ENCODE results near the gene CPNE9.
"Not testable (repeated sequence)": the region's sequence is repeated elsewhere in the genome, so short reads cannot be mapped to it uniquely, and the experiment has no call there.

The CPNE9 gene

DNA sequence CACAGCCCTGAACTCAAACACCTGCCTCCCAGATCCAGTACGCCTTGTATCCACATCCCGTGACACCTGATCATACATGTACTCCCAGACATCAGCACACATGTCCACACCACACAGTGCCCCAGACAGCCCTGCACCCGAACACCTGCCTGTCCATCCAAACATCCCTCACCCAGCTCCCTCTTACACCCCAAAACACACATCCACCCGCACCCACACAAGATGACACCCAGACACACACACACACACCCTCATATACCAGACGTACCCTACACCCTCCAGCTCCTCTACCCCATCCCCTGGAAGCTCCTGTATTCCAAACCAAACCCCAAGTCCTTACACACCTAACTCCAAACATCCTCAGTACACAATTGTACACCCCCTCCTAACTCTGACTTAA lies 65.4 kb downstream of the CPNE9 start:
- Histone ChIP-seq H3K4me3 (ENCODE audit: low read depth in 1 of 5, low read length in 5 of 5) (peak overlapping the region; percentile 69 to 84 (median 81)), H3K27me3 (ENCODE audit: control insufficient read depth in 5 of 5, insufficient read depth in 4 of 5, low read length in 5 of 5) (no peaks in the 10 kb centered on the region), H3K4me1 (ENCODE audit: control insufficient read depth in 5 of 5, insufficient read depth in 5 of 5, low read length in 5 of 5) (peaks cover 13 to 55% (median 49%) of the 10 kb centered on the region in 5 donors), H3K9ac (ENCODE audit: low read length in 5 of 5) (peak overlapping the region; percentile 77 to 91 (median 87)), H3K9me3 (ENCODE audit: control insufficient read depth in 5 of 5, low read length in 5 of 5) (no peaks in the 10 kb centered on the region), H3K27ac (ENCODE audit: low read depth, low read length) (peak overlapping the region; percentile 97), H3K36me3 (ENCODE audit: control insufficient read depth in 5 of 5, insufficient read depth in 5 of 5, low read length in 5 of 5) (peaks cover 2 to 17% (median 14%) of the 10 kb centered on the region in 5 donors)

DNA sequence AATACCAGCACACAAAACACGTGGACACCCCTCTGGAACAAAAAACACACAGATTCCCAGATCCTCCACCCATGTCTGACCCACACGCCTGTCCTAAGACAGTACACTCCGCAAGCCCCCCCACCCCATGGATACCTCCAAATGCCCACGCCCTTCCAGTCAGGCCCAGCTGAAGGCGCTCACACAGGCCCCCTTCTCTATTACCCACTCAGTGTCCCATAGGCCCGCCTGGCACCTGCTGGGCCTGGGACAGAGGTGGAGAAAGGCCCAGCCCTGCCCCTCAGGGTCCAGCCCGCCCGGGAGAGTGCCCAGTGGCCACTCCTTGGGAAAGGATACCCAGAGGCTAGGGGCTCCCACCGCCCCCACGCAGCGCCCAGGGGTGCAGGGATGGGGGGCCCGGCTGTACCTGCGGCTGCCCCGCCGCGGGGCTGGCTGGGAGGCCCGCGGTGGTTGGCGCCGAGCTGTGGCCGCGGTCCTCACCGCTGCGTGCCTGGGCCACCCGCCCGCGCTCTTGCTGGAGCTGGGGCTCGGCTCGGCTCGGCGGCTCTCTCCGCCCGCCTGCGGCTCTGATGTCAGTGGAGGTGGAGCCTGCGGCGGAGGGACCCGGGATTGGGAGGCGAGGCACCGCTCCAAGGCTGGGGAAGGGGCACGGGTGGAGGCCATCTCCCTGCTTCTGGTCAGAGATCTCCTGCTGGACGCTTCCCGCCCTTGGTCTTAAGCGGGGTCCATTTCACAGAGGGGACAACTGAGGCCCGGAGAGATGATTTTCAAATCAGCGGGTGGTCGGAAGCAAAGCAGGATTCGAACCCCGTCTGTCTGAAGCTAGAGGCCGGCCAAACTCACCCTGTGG lies 66.0 kb downstream of the CPNE9 start, which contains the start of gene CAMK1:
CAMK1 (minus strand) TSS at position 522 of the 850 bp plus-strand sequence. CDS start 2,198 bp downstream, outside the sequence.
- no peaks in the 10 kb centered on the region for H3K27me3 ChIP-seq (ENCODE audit: control insufficient read depth in 5 of 5, insufficient read depth in 4 of 5, low read length in 5 of 5)
- H3K9me3 ChIP-seq (ENCODE audit: control insufficient read depth in 5 of 5, low read length in 5 of 5) = no peaks in the 10 kb centered on the region
- H3K27ac ChIP-seq (ENCODE audit: low read depth, low read length) = peak within 1 kb of the TSS; percentile 97

DNA sequence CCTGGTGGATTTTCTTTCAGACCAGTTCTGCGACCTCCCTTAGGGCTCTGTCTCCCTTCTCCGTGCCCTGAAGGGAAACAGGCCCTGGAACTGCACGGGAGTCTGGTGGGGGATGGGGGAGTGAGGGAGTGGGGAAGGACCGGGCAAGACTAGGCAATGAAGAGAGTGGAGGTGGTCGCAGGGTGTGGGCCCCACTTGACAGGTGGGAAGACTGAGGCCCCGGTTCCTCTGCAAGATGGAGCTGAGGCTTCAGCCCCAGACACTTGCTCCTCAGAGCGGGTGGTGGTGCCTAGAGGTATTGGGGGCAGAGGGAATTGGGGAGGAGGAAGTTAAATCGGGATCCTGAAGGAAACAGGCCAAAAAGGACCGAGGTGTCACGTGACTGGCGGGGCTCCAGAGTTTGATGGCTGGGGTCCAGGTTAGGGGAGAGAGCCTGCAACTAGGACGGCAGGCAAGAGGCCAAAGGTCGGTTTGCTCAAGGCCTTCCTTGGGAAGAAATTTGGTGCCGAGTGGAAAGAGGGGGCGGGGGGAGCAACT lies 66.7 kb downstream of the CPNE9 start:
- Histone ChIP-seq H3K4me1 (ENCODE audit: control insufficient read depth in 5 of 5, insufficient read depth in 5 of 5, low read length in 5 of 5) (peaks cover 13 to 55% (median 49%) of the 10 kb centered on the region in 5 donors), H3K4me3 (ENCODE audit: low read depth in 1 of 5, low read length in 5 of 5) (peak overlapping the region; percentile 69 to 84 (median 81)), H3K27ac (ENCODE audit: low read depth, low read length) (peak overlapping the region; percentile 97), H3K36me3 (ENCODE audit: control insufficient read depth in 5 of 5, insufficient read depth in 5 of 5, low read length in 5 of 5) (peaks cover under 1 to 12% (median 9%) of the 10 kb centered on the region in 5 donors), H3K9ac (ENCODE audit: low read length in 5 of 5) (peak overlapping the region; percentile 63 to 91 (median 87)), H3K27me3 (ENCODE audit: control insufficient read depth in 5 of 5, insufficient read depth in 4 of 5, low read length in 5 of 5) (no peaks in the 10 kb centered on the region), H3K9me3 (ENCODE audit: control insufficient read depth in 5 of 5, low read length in 5 of 5) (no peaks in the 10 kb centered on the region)

More for the DNA sequence above, 66.0 kb downstream of the CPNE9 start, which contains the start of gene CAMK1:
- peaks cover 13 to 55% (median 49%) of the 10 kb centered on the region in 5 donors for H3K4me1 ChIP-seq (ENCODE audit: control insufficient read depth in 5 of 5, insufficient read depth in 5 of 5, low read length in 5 of 5)
- peak within 1 kb of the TSS; percentile 69 to 84 (median 81) for H3K4me3 ChIP-seq (ENCODE audit: low read depth in 1 of 5, low read length in 5 of 5)
- peaks cover 2 to 14% (median 12%) of the 10 kb centered on the region in 5 donors for H3K36me3 ChIP-seq (ENCODE audit: control insufficient read depth in 5 of 5, insufficient read depth in 5 of 5, low read length in 5 of 5)
- peak within 1 kb of the TSS; percentile 77 to 91 (median 87) for H3K9ac ChIP-seq (ENCODE audit: low read length in 5 of 5)

DNA sequence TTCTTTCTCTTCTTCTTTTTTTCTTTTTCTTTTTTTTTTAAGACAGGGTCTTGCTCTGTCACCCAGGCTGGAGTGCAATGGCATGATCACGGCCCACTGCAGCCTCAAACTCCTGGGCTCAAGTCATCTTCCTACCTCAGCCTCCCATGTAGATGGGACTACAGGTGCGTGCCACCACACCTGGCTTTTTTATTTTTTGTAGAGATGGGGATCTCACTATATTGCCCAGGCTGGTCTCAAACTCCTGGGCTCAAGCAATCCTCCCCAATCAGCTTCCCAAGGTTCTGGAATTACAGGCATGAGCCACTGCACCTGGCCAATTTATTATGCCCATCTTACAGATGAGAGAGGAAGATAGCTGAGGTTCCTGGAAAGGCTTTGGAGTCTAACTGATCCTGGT lies 67.4 kb downstream of the CPNE9 start:
- not testable (repeated sequence) for H3K27me3 ChIP-seq (ENCODE audit: control insufficient read depth in 5 of 5, insufficient read depth in 4 of 5, low read length in 5 of 5); H3K36me3 ChIP-seq (ENCODE audit: control insufficient read depth in 5 of 5, insufficient read depth in 5 of 5, low read length in 5 of 5); H3K9ac ChIP-seq (ENCODE audit: low read length in 5 of 5); H3K9me3 ChIP-seq (ENCODE audit: control insufficient read depth in 5 of 5, low read length in 5 of 5); H3K4me3 ChIP-seq (ENCODE audit: low read depth in 1 of 5, low read length in 5 of 5)
- Histone ChIP-seq H3K27ac (ENCODE audit: low read depth, low read length) (peak overlapping the region; percentile 97), H3K4me1 (ENCODE audit: control insufficient read depth in 5 of 5, insufficient read depth in 5 of 5, low read length in 5 of 5) (peaks cover 13 to 55% (median 48%) of the 10 kb centered on the region in 5 donors)

DNA sequence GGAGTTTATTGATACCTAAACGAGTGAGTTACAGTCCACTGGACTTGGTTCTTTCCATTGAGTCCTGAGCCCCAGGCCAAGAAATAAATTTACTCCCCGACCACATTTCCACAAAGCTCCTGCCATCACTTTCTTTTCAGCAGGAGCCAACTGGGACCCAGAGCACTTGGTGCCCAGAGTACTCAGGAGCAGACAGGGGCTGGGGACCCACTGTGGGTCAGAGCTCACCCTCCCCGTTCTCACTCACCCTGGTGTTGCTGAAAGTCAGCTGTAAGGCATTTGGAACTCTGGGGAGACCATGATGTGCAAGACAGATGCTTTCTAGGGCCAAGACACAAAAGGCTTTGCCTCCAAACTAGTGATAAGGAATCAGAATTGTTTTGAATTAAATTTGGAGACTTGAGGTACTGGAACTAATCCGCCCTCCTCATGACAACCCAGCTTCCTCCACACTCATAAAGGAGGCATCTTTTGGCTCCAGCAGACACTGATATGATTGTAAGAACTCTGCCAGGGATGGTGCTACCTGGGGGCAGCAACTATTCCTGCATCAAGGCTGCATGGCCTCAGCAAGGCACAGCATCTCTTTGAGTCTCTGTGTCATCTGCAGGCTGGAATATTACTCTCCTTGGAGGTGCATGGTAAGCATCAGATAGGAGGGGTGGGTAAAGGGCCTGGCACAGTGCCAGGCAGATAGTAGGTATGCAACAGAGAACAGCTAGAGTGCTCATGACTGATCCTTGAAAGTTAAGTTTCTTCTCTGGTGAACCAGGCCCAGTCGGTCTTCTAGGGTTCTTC lies 73.5 kb downstream of the CPNE9 start:
- peaks cover 2 to 52% (median 27%) of the 10 kb centered on the region in 5 donors for H3K4me1 ChIP-seq (ENCODE audit: control insufficient read depth in 5 of 5, insufficient read depth in 5 of 5, low read length in 5 of 5)

DNA sequence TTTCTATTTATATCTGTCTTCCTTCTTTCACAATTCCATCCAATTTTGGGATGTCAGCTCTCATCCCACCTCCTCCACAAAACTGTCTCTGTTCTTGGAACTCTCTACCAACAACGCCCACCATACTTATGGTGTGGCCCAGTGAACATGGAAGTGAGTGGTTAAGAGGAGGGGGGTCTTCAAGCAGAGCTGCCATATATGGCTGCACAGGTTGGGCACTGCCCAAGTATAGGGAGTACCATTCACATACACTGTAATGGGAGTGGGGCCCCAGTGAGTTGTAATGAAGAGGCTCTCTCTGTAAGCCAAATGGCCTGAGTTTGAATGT lies 74.0 kb downstream of the CPNE9 start:
- Histone ChIP-seq H3K27ac (ENCODE audit: low read depth, low read length) (no peak overlapping the region), H3K4me1 (ENCODE audit: control insufficient read depth in 5 of 5, insufficient read depth in 5 of 5, low read length in 5 of 5) (peaks cover 2 to 52% (median 26%) of the 10 kb centered on the region in 5 donors)

More for the DNA sequence above, 73.5 kb downstream of the CPNE9 start:
- H3K36me3 ChIP-seq (ENCODE audit: control insufficient read depth in 5 of 5, insufficient read depth in 5 of 5, low read length in 5 of 5) = peaks cover under 1 to 20% (median 18%) of the 10 kb centered on the region in 5 donors
- no peak overlapping the region for H3K9ac ChIP-seq (ENCODE audit: low read length in 5 of 5)
- H3K27me3 ChIP-seq (ENCODE audit: control insufficient read depth in 5 of 5, insufficient read depth in 4 of 5, low read length in 5 of 5) = no peaks in the 10 kb centered on the region
- no peak overlapping the region for H3K27ac ChIP-seq (ENCODE audit: low read depth, low read length)
- no peak overlapping the region for H3K4me3 ChIP-seq (ENCODE audit: low read depth in 1 of 5, low read length in 5 of 5)
- H3K9me3 ChIP-seq (ENCODE audit: control insufficient read depth in 5 of 5, low read length in 5 of 5) = no peaks in the 10 kb centered on the region

DNA sequence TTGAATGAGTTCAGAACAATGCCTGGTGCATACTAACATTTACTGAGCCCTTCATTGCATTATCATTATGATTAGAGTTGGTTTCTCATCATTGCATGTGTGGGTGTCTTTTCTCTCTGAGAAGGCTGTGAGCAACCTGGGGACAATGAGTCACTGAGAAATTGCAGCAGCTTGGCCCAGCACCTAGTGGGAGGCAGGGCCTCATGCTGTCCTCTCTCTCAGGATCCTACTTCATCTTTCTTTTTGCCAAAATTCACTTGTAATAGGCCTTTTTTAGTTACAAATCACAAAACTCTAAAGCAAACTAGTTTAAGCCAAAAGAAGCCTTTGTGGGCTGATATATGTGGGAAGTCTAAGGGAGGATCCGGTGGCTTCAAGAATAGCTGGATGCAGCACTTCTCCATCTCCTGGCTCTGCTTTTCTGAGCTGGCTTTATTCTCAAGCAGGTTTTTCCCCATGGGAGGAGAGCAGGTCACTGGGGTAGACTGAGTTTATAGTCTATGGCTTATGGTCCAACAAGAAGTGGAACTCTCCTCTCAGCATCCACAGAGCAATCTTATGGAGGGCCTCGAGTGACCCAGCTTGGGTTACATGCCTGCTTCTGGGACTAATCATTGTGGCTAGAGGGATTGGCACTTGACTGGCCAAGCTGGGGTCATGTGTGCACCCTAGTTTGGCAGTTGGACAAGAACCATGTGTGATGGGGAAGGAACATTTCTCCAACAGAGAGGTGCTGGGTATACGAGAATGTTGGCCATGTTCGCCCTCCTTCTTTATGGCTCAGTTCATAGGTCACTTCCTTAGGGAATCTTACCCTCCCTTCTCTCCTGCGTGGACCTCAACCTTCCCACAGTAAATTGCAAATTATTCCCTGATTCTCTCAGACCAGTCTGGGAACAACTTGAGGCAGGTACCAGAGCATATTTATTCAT lies 74.8 kb downstream of the CPNE9 start:
- Histone ChIP-seq H3K27me3 (ENCODE audit: control insufficient read depth in 5 of 5, insufficient read depth in 4 of 5, low read length in 5 of 5) (no peaks in the 10 kb centered on the region), H3K9me3 (ENCODE audit: control insufficient read depth in 5 of 5, low read length in 5 of 5) (no peaks in the 10 kb centered on the region), H3K36me3 (ENCODE audit: control insufficient read depth in 5 of 5, insufficient read depth in 5 of 5, low read length in 5 of 5) (peaks cover 7 to 31% (median 28%) of the 10 kb centered on the region in 5 donors), H3K4me3 (ENCODE audit: low read depth in 1 of 5, low read length in 5 of 5) (no peak overlapping the region), H3K4me1 (ENCODE audit: control insufficient read depth in 5 of 5, insufficient read depth in 5 of 5, low read length in 5 of 5) (peaks cover 2 to 52% (median 26%) of the 10 kb centered on the region in 5 donors), H3K27ac (ENCODE audit: low read depth, low read length) (no peak overlapping the region), H3K9ac (ENCODE audit: low read length in 5 of 5) (no peak overlapping the region)

More for the DNA sequence above, 74.0 kb downstream of the CPNE9 start:
- Histone ChIP-seq H3K9me3 (ENCODE audit: control insufficient read depth in 5 of 5, low read length in 5 of 5) (no peaks in the 10 kb centered on the region), H3K4me3 (ENCODE audit: low read depth in 1 of 5, low read length in 5 of 5) (no peak overlapping the region), H3K27me3 (ENCODE audit: control insufficient read depth in 5 of 5, insufficient read depth in 4 of 5, low read length in 5 of 5) (no peaks in the 10 kb centered on the region), H3K9ac (ENCODE audit: low read length in 5 of 5) (no peak overlapping the region), H3K36me3 (ENCODE audit: control insufficient read depth in 5 of 5, insufficient read depth in 5 of 5, low read length in 5 of 5) (peaks cover 4 to 26% (median 24%) of the 10 kb centered on the region in 5 donors)

DNA sequence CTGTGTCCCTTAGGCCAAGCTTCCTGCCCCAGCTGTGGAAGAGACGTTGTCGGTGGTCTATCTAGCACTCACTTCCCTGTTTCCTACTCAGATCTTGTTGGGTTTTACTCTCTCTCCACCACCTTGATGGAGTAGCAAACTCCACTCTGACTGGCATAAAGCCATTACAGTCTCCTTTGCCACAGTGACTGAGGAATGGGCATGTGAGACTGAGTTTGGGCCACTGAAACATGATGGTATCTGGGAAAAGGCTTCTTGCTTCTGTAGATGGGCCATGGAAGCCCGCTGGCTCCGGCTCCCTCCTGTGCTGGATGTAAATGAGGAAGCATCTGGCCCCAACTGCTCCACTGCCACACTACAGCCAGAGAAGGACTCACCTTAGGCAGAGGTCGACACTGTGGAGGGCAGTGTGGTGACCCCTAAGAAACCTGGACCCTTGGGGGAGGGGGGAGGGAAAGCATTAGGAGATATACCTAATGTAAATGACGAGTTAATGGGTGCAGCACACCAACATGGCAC lies 75.5 kb downstream of the CPNE9 start:
- Histone ChIP-seq H3K27me3 (ENCODE audit: control insufficient read depth in 5 of 5, insufficient read depth in 4 of 5, low read length in 5 of 5) (no peaks in the 10 kb centered on the region), H3K9ac (ENCODE audit: low read length in 5 of 5) (no peak overlapping the region), H3K9me3 (ENCODE audit: control insufficient read depth in 5 of 5, low read length in 5 of 5) (no peaks in the 10 kb centered on the region), H3K4me3 (ENCODE audit: low read depth in 1 of 5, low read length in 5 of 5) (no peak overlapping the region), H3K27ac (ENCODE audit: low read depth, low read length) (no peak overlapping the region), H3K4me1 (ENCODE audit: control insufficient read depth in 5 of 5, insufficient read depth in 5 of 5, low read length in 5 of 5) (peaks cover 2 to 52% (median 26%) of the 10 kb centered on the region in 5 donors), H3K36me3 (ENCODE audit: control insufficient read depth in 5 of 5, insufficient read depth in 5 of 5, low read length in 5 of 5) (peaks cover 7 to 37% (median 33%) of the 10 kb centered on the region in 5 donors)

Data from subcutaneous abdominal adipose tissue (tissue), 5 donors.